HG02642 (cell line): ENCODE measurements around the gene MIOS.
A peak's percentile ranks its signal among the peaks of the same experiment; 100 is the strongest.
"Not testable (repeated sequence)": the region's sequence is repeated elsewhere in the genome, so short reads cannot be mapped to it uniquely, and the experiment has no call there.

Experiments used
- ATAC-seq: cut with Tn5 transposase; IDR thresholded peaks from one replicate; pipeline ENCODE4 v1.9.1; 2021; ENCODE audit warnings: mild to moderate bottlenecking; ENCODE audit not compliant: unreplicated experiment, poor library complexity

The MIOS gene

DNA sequence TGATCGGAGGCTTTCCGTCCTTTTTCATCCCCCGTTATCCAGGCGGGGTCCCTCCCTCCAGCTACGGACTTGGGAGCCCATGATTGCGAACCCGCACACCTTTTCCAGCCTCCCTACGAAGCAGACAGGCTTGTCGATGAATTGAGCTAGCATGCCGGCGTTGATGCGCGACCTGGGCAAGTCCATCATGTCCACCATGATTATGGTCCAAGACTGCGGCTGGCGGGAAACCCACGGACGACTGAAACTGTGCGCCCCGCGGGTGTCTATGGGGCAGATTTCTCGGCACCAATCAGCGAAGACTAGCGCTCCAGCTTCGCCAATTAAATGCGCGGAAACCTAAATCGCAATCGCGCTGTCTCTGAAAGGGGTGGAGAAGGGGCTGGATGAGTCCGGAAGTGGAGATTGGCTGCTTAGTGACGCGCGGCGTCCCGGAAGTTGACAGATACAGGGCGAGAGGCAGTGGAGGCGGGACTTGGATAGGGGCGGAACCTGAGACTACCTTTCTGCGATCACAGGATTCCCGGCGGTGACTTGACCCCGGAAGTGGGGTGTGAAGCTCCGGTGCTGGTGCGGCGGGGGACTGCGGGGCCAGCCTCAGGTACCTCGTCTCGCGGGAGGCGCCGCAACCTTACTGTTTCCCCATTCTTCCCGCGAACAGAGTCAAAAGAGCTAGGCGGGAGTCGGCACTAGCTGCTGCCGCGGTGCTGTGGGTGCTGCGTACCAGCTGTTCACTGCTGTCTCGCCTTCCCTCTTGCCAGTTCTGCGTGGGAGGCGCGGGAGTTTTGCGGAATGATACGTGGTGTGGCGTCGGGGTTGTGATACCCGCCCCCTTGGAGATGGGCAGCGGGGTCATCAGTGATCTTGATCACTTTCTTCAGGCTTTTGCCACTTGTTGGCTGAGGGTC lies 73.8 kb downstream of the MIOS start, which contains the start of gene UMAD1:
TSS of gene UMAD1 (plus strand) at position 532 of the 908 bp plus-strand sequence. CDS start 32,620 bp downstream, outside the sequence.
- ATAC-seq: peak; percentile 99

DNA sequence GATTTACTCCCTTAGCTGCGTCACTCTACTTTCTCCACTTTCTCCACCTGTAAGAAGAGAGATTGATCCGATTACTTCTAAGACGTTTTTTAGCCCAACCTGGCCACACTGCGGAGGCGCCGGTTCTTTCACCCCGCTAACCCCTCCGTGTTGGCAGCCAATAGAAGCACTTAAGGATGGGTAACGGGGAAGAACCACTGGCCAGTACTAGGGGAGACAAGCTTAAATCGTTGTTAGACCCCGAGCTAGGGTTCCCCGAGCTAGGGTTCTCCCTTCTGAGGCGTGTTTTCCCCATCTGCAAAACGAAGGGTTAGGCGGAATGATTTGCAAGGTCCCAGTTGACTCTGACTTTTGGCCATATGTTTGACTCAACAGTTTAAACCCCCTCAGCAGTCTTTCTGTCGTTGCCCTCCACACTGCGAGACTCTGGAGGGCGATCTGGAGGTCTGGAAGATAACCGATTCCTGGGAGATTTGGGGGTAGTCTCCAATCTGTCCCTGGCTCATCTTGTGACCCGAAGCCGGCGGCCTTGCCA lies 74.5 kb downstream of the MIOS start:
- peak; percentile 5 for ATAC-seq

DNA sequence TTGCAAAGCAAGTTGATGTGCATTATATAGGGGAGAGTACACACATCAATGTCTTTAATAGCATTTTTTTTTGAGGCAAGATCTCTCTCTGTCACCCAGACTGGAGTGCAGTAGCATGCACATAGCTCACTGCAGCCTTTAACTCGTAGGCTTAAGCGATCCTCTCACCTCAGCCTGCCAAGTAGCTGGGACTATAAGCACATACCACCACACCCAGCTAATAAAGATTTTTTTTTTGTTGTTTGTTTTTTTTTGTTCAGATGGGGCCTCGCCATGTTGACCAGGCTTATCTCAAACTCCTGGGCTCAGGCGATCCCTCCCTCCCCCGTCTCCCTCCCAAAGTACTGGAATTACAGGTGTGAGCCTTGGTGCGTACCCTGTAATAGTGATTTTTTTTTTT lies 75.4 kb downstream of the MIOS start:
- ATAC-seq: no peak

DNA sequence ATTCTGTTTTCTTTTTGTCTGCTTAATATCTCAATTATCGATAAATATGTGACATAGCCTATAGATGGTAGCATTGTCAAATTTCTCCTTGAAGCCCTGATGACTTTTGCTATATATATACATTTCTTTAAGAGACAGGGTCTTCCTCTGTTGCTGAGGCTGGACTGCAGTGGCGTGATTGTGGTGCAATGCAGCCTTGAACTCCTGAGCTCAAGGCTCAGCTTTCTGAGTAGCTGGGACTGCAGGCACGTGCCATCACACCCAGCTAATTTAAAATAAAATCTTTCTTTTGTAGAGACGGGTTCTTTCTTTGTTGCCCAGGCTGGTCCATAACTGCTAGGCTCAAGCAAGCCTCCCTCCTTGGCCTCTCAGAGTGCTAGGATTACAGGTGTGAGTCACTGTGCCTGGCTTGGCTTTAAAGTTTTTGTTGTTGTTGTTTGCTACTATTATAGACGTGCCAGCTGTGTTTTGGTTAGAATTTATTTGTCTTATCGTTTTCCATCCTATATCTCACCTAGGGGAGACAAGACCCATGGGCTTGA lies 80.9 kb downstream of the MIOS start:
- ATAC-seq: no peak

DNA sequence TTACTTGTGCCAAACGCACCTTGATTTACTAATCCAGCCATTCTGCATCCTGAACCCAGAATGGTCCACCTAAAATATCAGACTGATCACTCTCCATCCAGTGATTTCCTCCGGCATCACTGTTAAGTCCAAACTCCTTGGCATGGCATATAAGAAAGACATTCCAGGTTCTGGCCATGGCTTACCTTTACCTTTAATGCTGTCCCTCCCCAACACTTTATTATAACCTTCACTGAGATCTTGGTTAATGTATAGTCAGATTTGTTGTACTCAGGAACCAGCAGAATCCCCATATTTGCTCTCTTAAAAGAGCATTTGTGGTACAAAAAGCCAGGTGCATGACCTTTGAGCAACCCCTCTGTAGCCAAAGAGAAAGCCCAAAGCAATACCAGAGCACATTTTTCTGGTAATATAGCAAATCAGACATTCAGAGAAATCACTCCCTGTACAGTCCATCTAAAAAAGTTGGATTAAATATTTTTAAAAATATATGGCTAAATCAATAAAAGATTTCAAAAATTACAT lies 84.1 kb downstream of the MIOS start:
- no peak for ATAC-seq

DNA sequence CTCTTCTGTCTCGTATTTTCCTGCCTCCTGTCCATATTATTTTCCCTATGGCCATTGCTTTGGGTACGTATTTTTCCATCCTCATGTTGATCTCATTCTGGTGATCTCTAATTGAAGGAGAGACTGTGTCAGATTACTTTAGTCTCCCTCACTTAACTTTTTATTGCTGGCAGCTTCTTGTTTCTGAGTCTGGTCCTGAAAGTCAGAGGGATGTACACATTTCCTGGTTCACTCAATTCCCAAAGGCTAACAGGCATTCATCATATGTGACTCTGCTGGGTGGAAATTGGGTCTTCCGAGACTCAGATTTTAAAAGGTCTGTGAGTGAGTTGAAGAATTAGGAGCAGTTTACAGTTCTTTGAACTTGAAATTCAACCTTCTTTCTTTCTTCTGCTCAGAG lies 84.8 kb downstream of the MIOS start:
- ATAC-seq: no peak

DNA sequence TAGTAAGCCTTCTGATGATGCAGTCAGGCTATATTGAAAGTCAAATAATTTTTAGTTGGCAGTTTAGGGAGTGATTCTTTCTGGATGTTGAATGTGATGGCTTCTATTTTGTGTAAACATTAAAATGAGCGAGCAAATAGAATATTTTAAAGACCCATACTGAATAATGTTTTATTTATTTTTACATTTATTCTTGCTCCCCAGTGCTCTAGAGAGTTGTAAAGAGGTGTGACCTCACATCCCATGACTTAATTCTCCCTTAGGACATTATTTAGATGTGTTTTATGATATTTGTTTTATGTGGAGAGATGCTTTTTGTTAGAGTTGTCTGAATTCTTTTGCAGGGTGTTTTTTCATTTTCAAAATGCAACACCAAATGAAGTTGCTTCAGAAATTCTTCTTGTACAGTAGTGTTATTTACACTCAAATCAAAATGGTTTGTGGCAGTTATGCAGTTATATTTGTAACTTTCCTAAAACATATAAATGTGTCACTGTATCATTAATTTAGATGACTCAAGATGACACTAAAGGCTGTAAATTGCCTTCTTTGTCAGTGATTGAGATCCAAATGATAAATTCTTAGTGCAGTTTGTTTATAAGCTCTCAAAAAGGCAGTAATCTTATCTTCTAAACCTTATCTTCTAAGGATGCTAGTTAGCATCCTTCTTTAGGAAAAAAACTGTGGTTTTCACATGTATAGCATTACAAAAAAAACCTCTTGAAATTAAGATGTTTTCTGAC lies 86.3 kb downstream of the MIOS start:
- ATAC-seq: no peak

DNA sequence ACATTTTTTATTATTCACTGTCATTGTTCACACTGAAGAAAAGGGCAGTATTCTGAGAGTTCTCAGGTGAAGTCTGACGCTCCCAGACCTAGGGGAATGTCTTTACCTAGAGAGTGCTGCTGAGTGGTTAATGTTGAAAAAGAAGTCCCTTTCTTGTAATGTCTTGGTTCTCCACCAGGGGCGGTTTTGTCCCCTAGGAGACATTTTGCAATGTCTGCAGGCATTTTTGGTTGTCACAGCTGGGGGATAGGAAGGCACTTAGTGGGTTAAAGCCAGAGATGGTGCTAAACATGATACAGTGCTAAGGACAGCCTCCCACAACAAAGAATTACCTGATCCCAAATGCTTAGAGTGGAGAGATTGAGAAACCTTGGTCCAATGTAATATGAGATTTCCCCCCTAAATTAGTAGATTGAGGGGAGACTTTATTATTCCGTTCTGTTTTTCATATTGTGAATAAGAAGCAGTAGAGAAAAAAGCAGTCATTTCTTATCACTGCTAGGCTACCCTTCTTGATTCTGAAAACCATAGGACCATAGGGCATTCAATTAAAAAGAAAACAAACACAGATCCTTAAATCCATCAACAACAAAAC lies 87.0 kb downstream of the MIOS start:
- no peak for ATAC-seq

DNA sequence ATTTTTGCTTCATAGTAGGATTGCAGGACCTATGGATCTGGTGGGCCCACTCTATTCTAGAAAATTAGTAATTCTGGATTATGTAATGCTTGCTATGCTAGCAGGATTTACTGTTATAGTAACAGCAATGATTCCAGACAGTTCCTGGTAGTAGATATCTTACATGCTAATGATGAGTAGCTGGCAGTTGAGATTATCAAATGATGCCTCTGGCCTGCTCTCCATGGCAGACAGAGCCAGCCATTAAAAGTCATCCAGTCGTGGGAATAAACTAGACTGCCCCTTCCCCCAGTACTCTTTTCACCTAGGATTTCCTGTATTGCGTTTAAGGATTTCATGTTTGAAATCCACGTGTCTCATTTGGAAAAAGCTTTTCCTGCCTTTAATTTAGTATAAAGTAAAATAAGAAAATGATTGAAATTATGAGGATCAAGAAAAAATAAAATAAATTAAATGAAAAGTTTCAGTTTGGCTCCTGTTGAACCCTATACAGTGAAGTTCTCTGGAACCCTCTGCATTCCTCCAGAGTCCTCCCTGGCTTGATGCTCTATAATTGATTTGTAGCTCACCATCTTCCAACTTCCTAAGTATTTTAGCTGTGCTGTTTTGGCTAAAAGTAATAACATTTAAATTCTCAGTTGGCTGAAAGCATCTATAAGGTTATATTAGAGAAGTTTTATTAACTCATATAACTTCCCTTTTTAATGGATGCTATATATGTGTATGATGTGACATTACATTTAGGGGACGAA lies 88.5 kb downstream of the MIOS start:
- ATAC-seq: no peak

DNA sequence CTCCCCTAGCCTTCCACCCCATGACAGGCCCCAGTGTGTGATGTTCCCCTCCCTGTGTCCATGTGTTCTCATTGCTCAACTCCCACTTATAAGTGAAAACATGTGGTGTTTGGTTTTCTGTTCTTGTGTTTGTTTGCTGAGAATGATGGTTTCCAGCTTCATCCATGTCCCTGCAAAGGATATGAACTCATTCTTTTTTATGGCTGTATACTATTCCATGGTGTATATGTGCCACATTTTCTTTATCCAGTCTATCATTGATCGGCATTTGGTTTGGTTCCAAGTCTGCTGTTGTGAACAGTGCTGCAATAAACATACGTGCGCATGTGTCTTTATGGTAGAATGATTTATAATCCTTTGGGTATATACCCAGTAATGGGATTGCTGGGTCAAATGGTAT lies 89.8 kb downstream of the MIOS start:
- not testable (repeated sequence) for ATAC-seq
